ENCODE data around the gene LILRB3.

- TF ChIP-seq, protein P1, sequence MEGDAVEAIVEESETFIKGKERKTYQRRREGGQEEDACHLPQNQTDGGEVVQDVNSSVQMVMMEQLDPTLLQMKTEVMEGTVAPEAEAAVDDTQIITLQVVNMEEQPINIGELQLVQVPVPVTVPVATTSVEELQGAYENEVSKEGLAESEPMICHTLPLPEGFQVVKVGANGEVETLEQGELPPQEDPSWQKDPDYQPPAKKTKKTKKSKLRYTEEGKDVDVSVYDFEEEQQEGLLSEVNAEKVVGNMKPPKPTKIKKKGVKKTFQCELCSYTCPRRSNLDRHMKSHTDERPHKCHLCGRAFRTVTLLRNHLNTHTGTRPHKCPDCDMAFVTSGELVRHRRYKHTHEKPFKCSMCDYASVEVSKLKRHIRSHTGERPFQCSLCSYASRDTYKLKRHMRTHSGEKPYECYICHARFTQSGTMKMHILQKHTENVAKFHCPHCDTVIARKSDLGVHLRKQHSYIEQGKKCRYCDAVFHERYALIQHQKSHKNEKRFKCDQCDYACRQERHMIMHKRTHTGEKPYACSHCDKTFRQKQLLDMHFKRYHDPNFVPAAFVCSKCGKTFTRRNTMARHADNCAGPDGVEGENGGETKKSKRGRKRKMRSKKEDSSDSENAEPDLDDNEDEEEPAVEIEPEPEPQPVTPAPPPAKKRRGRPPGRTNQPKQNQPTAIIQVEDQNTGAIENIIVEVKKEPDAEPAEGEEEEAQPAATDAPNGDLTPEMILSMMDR (IDR thresholded peaks at IDR 0.05 in 4 of 5, conservative IDR thresholded peaks at IDR 0.05 in 1 of 5): no peak
- TF ChIP-seq POLR2A (IDR thresholded peaks at IDR 0.05): no peak
These were observed 34.5 kb downstream of the LILRB3 start for GRCh38 chr19:54188215-54188871.

Measured in gastrocnemius medialis (tissue), 4 donors.